Subcutaneous adipose tissue (tissue), 4 donors: ENCODE results near the gene ARMC7. TPM values are rescaled to one million over a fixed set of nuclear protein-coding genes. Genes with fewer than 3 reads are reported as not detected.

Source experiments
- CTCF ChIP-seq: fragments of 450-650 bp; IDR thresholded peaks from one replicate; pipeline ENCODE4 v1.5.1; 2016; ENCODE audit warnings: low read depth, mild to moderate bottlenecking, control low read depth, antibody characterized with exemption, moderate library complexity
- small RNA-seq: library from RNA; depleted of rRNA; stranded (forward); fragments of <200 nt; gene quantifications from one replicate; pipeline ENCODE3, GENCODE V24; 2016
- total RNA-seq, 4 donors: library from RNA; depleted of rRNA; stranded (reverse); fragments of >200 nt; gene quantifications; one replicate each; pipeline ENCODE4 v1.1.0, GENCODE V29; 2016

The ARMC7 gene
- total RNA-seq, 4 donors from 2014 or later: 3.1 to 7.0 (median 6.1) TPM

GRCh38 chr17:75163074-75163473, 53.3 kb downstream of the ARMC7 start:
- TF ChIP-seq CTCF: no peak

- no peak for TF ChIP-seq CTCF
Measured at GRCh38 chr17:75168998-75169397, 59.2 kb downstream of the ARMC7 start.

GRCh38 chr17:75173526-75173925, 63.8 kb downstream of the ARMC7 start:
- TF ChIP-seq CTCF: no peak

GRCh38 chr17:75174996-75175395, 65.2 kb downstream of the ARMC7 start:
- no peak for TF ChIP-seq CTCF

GRCh38 chr17:75176625-75177024, 66.9 kb downstream of the ARMC7 start:
- no peak for TF ChIP-seq CTCF

GRCh38 chr17:75178453-75178852, 68.7 kb downstream of the ARMC7 start:
- no peak for TF ChIP-seq CTCF

Small RNA genes within 50 kb of the gene (small RNA-seq; reads per million reads assigned to genes)
- gene AC111186.1 (not detected), gene RF00019 (0.49 reads per million)

Other genes with a start within 250 kb of the ARMC7 start
- gene FDXR, start 237.0 kb upstream of the ARMC7 start, total RNA-seq: 1 to 10 TPM; 1.1 to 8.3 (median 6.0) TPM
- under 1 TPM in 1 of 4 donors, not detected in 3; 0.22 TPM for gene FADS6, start 216.3 kb upstream of the ARMC7 start, total RNA-seq
- not detected for gene USH1G, start 186.7 kb upstream of the ARMC7 start, total RNA-seq
- gene OTOP2, start 185.7 kb upstream of the ARMC7 start, total RNA-seq: under 1 TPM in 1 of 4 donors, not detected in 3; 0.44 TPM
- not detected for gene OTOP3, start 174.1 kb upstream of the ARMC7 start, total RNA-seq
- gene HID1, start 137.2 kb upstream of the ARMC7 start, total RNA-seq: 10 to 100 TPM in 1 of 4 donors, 1 to 10 TPM in 3; 3.2 to 16.6 (median 3.6) TPM
- gene CDR2L, start 122.3 kb upstream of the ARMC7 start, total RNA-seq: 1 to 10 TPM; 5.1 to 8.5 (median 5.9) TPM
- gene MRPL58, start 97.3 kb upstream of the ARMC7 start, total RNA-seq: 10 to 100 TPM; 34.8 to 53.5 (median 45.1) TPM
- 100 to 1,000 TPM; 236 to 509 (median 283) TPM for gene ATP5PD, start 63.0 kb upstream of the ARMC7 start, total RNA-seq
- gene KCTD2, start 62.7 kb upstream of the ARMC7 start, total RNA-seq: 10 to 100 TPM; 18.9 to 30.8 (median 24.2) TPM
- 10 to 100 TPM; 11.7 to 30.0 (median 13.2) TPM for gene SLC16A5, start 22.0 kb upstream of the ARMC7 start, total RNA-seq
- gene NT5C, start 21.8 kb downstream of the ARMC7 start, total RNA-seq: 10 to 100 TPM; 35.4 to 92.3 (median 69.9) TPM
- gene JPT1, start 44.5 kb downstream of the ARMC7 start, total RNA-seq: 10 to 100 TPM; 18.7 to 41.1 (median 22.8) TPM
- 10 to 100 TPM; 41.1 to 77.0 (median 69.2) TPM for gene SUMO2, start 73.0 kb downstream of the ARMC7 start, total RNA-seq
- gene NUP85, start 95.7 kb downstream of the ARMC7 start, total RNA-seq: 10 to 100 TPM; 28.9 to 48.8 (median 41.0) TPM
- 10 to 100 TPM; 21.5 to 36.0 (median 25.0) TPM for gene GGA3, start 151.6 kb downstream of the ARMC7 start, total RNA-seq
- 10 to 100 TPM; 25.7 to 42.8 (median 38.5) TPM for gene MRPS7, start 151.9 kb downstream of the ARMC7 start, total RNA-seq
- 10 to 100 TPM; 14.3 to 44.2 (median 31.1) TPM for gene MIF4GD, start 161.3 kb downstream of the ARMC7 start, total RNA-seq
- gene SLC25A19, start 179.5 kb downstream of the ARMC7 start, total RNA-seq: 10 to 100 TPM in 3 of 4 donors, 1 to 10 TPM in 1; 8.4 to 18.5 (median 14.3) TPM